Panc1 (cell line): ENCODE data around the gene OLFML1.

Experiments
- CTCF ChIP-seq: fragments of 450-650 bp; IDR thresholded peaks from 2 replicates; pipeline ENCODE4 v1.5.1; 2017; ENCODE audit warnings: mild to moderate bottlenecking
- POLR2AphosphoS5 ChIP-seq: IDR thresholded peaks from 2 replicates; pipeline ENCODE4 v1.6.1; 2012; ENCODE audit warnings: mild to moderate bottlenecking, low read depth, low read length, moderate library complexity

- no peak for TF ChIP-seq CTCF
- TF ChIP-seq POLR2AphosphoS5 = no peak
Measured at GRCh38 chr11:7462706-7463105, 22.6 kb upstream of the OLFML1 start.
